Measurements from ENCODE around the gene PRICKLE1. TPM values are rescaled to one million over a fixed set of nuclear protein-coding genes. Genes with fewer than 3 reads are reported as not detected.

Gene PRICKLE1
- polyA plus RNA-seq, 1 donor (not counting 4 experiments of a cell fraction or from before 2014, with no cell fraction given): 3.5 TPM

- H3K9me1 ChIP-seq (ENCODE audit: control insufficient read depth, extremely low read depth, insufficient read depth, low read length): no peaks in the 10 kb centered on the region
These were observed 64.1 kb downstream of the PRICKLE1 start for GRCh38 chr12:42525444-42525843.

GRCh38 chr12:42524716-42525115, 64.8 kb downstream of the PRICKLE1 start:
- dilution Hi-C loops (cut with MboI; ENCODE audit: extremely low pct_ligation_motif_present, low sequenced_read_pairs): no loop called here
- Histone ChIP-seq H3K4me1 (ENCODE audit: control insufficient read depth, extremely low read depth, insufficient read depth, low read length) (no peaks in the 10 kb centered on the region), H3K9me1 (ENCODE audit: control insufficient read depth, extremely low read depth, insufficient read depth, low read length) (no peaks in the 10 kb centered on the region), H3K9ac (ENCODE audit: control insufficient read depth, extremely low read depth, insufficient read depth, low read length) (no peak overlapping the region), H3K4me2 (ENCODE audit: control insufficient read depth, extremely low read depth, insufficient read depth, low read depth, low read length) (no peak overlapping the region), H3K79me2 (ENCODE audit: control insufficient read depth, insufficient read depth, low read length) (no peaks in the 10 kb centered on the region), H3K27ac (ENCODE audit: control insufficient read depth, insufficient read depth, low read length) (no peak overlapping the region), H3K27me3 (ENCODE audit: control insufficient read depth, extremely low read depth, insufficient read depth, low read length) (no peaks in the 10 kb centered on the region), H3K36me3 (ENCODE audit: control insufficient read depth in 2 of 2, extremely low read depth in 1 of 2, insufficient read depth in 2 of 2, low read length in 2 of 2) (no peaks in the 10 kb centered on the region), H4K20me1 (ENCODE audit: control insufficient read depth, extremely low read depth, insufficient read depth, low read length) (no peaks in the 10 kb centered on the region), H3K9me3 (ENCODE audit: control insufficient read depth, low read depth, low read length) (no peaks in the 10 kb centered on the region), H2AFZ (ENCODE audit: control insufficient read depth, low read length) (no peak overlapping the region), H3K4me3 (ENCODE audit: control insufficient read depth in 2 of 3, extremely low read depth in 1 of 3, insufficient read depth in 2 of 3, low read depth in 1 of 3, low read length in 3 of 3) (no peak overlapping the region)
- DNase-seq (ENCODE audit: low read depth, low spot score) (no peak), FAIRE-seq (no peak)
- TF ChIP-seq EZH2 (IDR thresholded peaks at IDR 0.05; ENCODE audit: low read length): no peak
- no peak for TF ChIP-seq CTCF (optimal IDR thresholded peaks at IDR 0.05 in 1 of 3, IDR thresholded peaks at IDR 0.05 in 1 of 3, conservative IDR thresholded peaks at IDR 0.05 in 1 of 3; ENCODE audit: extremely low read depth in 1 of 3, insufficient read depth in 2 of 3, low read length in 3 of 3)

More at GRCh38 chr12:42525444-42525843, 64.1 kb downstream of the PRICKLE1 start:
- no peak overlapping the region for H3K4me3 ChIP-seq (ENCODE audit: control insufficient read depth in 2 of 3, extremely low read depth in 1 of 3, insufficient read depth in 2 of 3, low read depth in 1 of 3, low read length in 3 of 3)
- dilution Hi-C loops (cut with MboI; ENCODE audit: extremely low pct_ligation_motif_present, low sequenced_read_pairs): no loop called here
- no peak for TF ChIP-seq EZH2 (IDR thresholded peaks at IDR 0.05; ENCODE audit: low read length)
- TF ChIP-seq CTCF (optimal IDR thresholded peaks at IDR 0.05 in 1 of 3, IDR thresholded peaks at IDR 0.05 in 1 of 3, conservative IDR thresholded peaks at IDR 0.05 in 1 of 3; ENCODE audit: extremely low read depth in 1 of 3, insufficient read depth in 2 of 3, low read length in 3 of 3): no peak
- no peaks in the 10 kb centered on the region for H3K27me3 ChIP-seq (ENCODE audit: control insufficient read depth, extremely low read depth, insufficient read depth, low read length)
- H2AFZ ChIP-seq (ENCODE audit: control insufficient read depth, low read length): no peak overlapping the region
- no peaks in the 10 kb centered on the region for H3K9me3 ChIP-seq (ENCODE audit: control insufficient read depth, low read depth, low read length)
- no peak overlapping the region for H3K27ac ChIP-seq (ENCODE audit: control insufficient read depth, insufficient read depth, low read length)
- no peak overlapping the region for H3K4me2 ChIP-seq (ENCODE audit: control insufficient read depth, extremely low read depth, insufficient read depth, low read depth, low read length)
- no peaks in the 10 kb centered on the region for H4K20me1 ChIP-seq (ENCODE audit: control insufficient read depth, extremely low read depth, insufficient read depth, low read length)
- H3K4me1 ChIP-seq (ENCODE audit: control insufficient read depth, extremely low read depth, insufficient read depth, low read length): no peaks in the 10 kb centered on the region
- FAIRE-seq (no peak), DNase-seq (ENCODE audit: low read depth, low spot score) (no peak)
- no peaks in the 10 kb centered on the region for H3K79me2 ChIP-seq (ENCODE audit: control insufficient read depth, insufficient read depth, low read length)
- no peaks in the 10 kb centered on the region for H3K36me3 ChIP-seq (ENCODE audit: control insufficient read depth in 2 of 2, extremely low read depth in 1 of 2, insufficient read depth in 2 of 2, low read length in 2 of 2)
- H3K9ac ChIP-seq (ENCODE audit: control insufficient read depth, extremely low read depth, insufficient read depth, low read length): no peak overlapping the region
